Right atrium auricular region (tissue), 2 donors: Measurements from ENCODE around the gene PRM3. TPM values are rescaled to one million over a fixed set of nuclear protein-coding genes. Genes with fewer than 3 reads are reported as not detected.

Source experiments
- DNase-seq: peaks from one replicate; pipeline ENCODE4 v3.0.0-alpha.2; 2019; ENCODE audit warnings: low spot score
- H3K27ac ChIP-seq, 2 donors: fragments of 200-600 bp; sonication (generic); 1 replicate in 1 of 2; 2 replicates in 1 of 2; pipeline ENCODE4 v1.5.1; 2016 to 2019
- H3K27me3 ChIP-seq, 2 donors: fragments of 200-600 bp; sonication (generic); one replicate each; pipeline versions ENCODE4 v1.5.1 to v1.6.0; 2017 to 2019
- H3K36me3 ChIP-seq: fragments of 200-600 bp; sonication (generic); one replicate; pipeline ENCODE4 v1.5.1; 2016
- H3K4me1 ChIP-seq, 2 donors: fragments of 200-600 bp; sonication (generic); one replicate each; pipeline versions ENCODE4 v1.5.1 to v1.6.0; 2017 to 2019
- H3K4me3 ChIP-seq, 2 donors: fragments of 200-600 bp; sonication (generic); 1 replicate in 1 of 2; 2 replicates in 1 of 2; pipeline ENCODE4 v1.5.1; 2017 to 2019; ENCODE audit warnings: mild to moderate bottlenecking in 1 of 2, moderate library complexity in 1 of 2
- H3K9me3 ChIP-seq, 2 donors: fragments of 200-600 bp; sonication (generic); one replicate each; pipeline ENCODE4 v1.5.1; 2019
- microRNA-seq, 2 donors: library from miRNA; unstranded; fragments of <30 nt; microRNA quantifications; one replicate each; pipeline ENCODE4, GENCODE V29; 2016 to 2017; ENCODE audit warnings: borderline number of aligned reads in 2 of 2, borderline replicate concordance in 1 of 2
- total RNA-seq, 2 donors: library from RNA; depleted of rRNA; stranded (reverse); fragments of >200 nt; gene quantifications; one replicate each; pipeline ENCODE4 v1.1.0, GENCODE V29; 2016
- TF ChIP-seq, protein P1 (sequence below), 2 donors: fragments of 200-600 bp; sonication (generic); IDR thresholded peaks; one replicate each; pipeline ENCODE4 v1.5.1; 2019; ENCODE audit warnings: antibody characterized with exemption in 2 of 2

Gene PRM3
- total RNA-seq, 2 donors from 2014 or later, result not detected

DNA sequence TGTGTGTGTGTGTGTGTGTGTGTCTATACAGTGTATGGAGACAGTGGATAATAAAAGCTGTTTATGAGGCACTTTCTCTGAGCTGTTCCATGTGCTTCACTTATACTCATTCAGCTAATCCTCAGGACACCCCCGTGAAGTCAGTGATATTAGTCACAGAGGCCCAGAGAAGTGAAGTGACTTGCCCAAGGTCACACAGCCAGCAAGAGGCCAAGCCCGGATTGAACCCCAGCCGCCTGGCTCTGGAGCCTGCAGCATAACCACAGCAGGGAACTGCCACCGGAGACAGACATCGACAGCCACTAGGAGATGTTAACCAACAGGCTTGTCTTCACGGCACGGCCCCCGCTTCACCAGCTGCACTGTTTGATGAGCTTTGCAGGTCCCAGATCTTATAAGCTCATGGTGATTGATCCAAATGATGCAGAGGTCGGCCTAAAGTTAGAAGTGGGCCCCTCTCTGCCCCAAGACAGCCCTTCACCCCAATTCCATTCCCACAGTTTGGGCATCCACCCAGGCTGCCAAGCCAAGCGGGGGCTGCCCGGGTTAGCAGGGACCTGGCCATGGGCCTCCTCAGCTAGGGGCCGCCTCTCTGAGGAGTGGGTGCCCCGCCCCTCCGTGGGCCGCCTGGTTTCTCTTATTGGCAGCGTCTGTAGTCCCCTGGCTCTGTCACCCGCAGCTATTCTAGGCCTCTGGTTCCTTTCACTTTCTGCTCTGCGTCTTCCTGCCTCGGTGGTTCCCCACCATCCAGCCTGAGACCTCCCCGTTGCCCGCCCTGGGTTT is 48.3 kb downstream of the PRM3 start:
- no peak for DNase-seq
- TF ChIP-seq, protein P1, sequence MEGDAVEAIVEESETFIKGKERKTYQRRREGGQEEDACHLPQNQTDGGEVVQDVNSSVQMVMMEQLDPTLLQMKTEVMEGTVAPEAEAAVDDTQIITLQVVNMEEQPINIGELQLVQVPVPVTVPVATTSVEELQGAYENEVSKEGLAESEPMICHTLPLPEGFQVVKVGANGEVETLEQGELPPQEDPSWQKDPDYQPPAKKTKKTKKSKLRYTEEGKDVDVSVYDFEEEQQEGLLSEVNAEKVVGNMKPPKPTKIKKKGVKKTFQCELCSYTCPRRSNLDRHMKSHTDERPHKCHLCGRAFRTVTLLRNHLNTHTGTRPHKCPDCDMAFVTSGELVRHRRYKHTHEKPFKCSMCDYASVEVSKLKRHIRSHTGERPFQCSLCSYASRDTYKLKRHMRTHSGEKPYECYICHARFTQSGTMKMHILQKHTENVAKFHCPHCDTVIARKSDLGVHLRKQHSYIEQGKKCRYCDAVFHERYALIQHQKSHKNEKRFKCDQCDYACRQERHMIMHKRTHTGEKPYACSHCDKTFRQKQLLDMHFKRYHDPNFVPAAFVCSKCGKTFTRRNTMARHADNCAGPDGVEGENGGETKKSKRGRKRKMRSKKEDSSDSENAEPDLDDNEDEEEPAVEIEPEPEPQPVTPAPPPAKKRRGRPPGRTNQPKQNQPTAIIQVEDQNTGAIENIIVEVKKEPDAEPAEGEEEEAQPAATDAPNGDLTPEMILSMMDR (IDR thresholded peaks at IDR 0.05), result no peak
- Histone ChIP-seq H3K36me3 (no peaks in the 10 kb centered on the region), H3K27ac (peak overlapping the region; percentile 71 to 81), H3K9me3 (no peaks in the 10 kb centered on the region), H3K27me3 (no peaks in the 10 kb centered on the region), H3K4me3 (peak overlapping the region in 1 of 2 donors; percentile 17), H3K4me1 (peaks cover 0 to 23% of the 10 kb centered on the region in 2 donors)

DNA sequence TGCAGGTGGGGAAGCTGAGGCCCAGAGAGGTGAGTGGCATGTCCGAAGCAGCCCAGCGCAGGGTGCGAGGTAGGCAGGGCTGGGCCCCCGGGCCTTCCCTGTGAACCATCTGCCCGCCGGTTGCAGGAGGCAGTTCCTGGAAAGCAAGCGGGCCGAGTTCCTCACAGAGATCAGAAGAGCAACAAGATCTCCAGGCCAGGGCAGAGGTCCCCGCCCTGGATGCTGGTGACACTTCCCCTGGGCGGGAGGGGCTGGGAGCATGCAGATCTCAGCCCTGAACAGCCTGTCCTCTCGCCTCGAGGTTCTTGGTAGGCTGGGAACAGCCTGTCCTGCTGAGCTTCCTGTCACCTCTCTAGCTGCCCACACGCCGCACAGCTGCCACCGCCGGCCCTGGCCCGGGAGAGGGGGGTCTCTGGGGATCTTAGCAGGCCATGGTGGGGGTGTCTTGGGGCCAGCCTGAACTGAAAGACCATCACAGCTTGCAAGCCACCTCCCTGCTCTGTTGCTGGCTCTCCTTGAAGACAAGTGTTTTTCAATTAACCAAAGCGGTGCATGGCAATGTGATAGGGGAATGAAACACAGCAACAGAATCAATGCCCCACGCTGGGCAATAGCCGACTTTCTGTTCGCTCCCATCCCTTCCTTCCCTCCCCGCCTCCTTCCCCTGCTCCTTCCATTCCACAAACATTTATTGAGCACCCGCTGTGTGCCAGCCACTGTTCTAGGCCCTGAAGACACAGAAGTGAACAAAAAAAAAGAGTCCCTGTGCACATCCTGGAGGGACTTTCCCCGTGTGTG is 49.1 kb downstream of the PRM3 start:
- peak overlapping the region; percentile 71 to 81 for H3K27ac ChIP-seq
- TF ChIP-seq, protein P1 (IDR thresholded peaks at IDR 0.05), result no peak

More for the DNA sequence above, 49.1 kb downstream of the PRM3 start:
- Histone ChIP-seq H3K36me3 (no peaks in the 10 kb centered on the region), H3K4me1 (peaks cover 0 to 23% of the 10 kb centered on the region in 2 donors), H3K9me3 (no peaks in the 10 kb centered on the region), H3K27me3 (no peaks in the 10 kb centered on the region), H3K4me3 (no peak overlapping the region)
- peak; percentile 87 for DNase-seq

Small RNA genes within 50 kb of the gene (microRNA-seq; reads per million reads assigned to microRNA genes)
- gene MIR548H2, result 0 reads per million in 2 donors

Other genes with a start within 250 kb of the PRM3 start
- gene SOCS1, start 17.4 kb downstream of the PRM3 start, total RNA-seq, result 1 to 10 TPM; 4.7 to 5.5 TPM
- gene TNP2, start 4.3 kb downstream of the PRM3 start, total RNA-seq, result not detected
- not detected for gene PRM2, start 2.9 kb upstream of the PRM3 start, total RNA-seq
- not detected for gene PRM1, start 7.7 kb upstream of the PRM3 start, total RNA-seq
- gene RMI2, start 71.8 kb upstream of the PRM3 start, total RNA-seq, result under 1 TPM in 1 of 2 donors, not detected in 1; 0.85 TPM